HEK293T (cell line): Measurements from ENCODE around the gene BMP6.

Experiments
- ARNT ChIP-seq: fragments of 450-650 bp; IDR thresholded peaks from 2 replicates; pipeline ENCODE4 v1.6.1; 2017; ENCODE audit warnings: mild to moderate bottlenecking
- BHLHE40 ChIP-seq: fragments of 450-650 bp; IDR thresholded peaks from 2 replicates; pipeline ENCODE4 v1.6.1; 2016; ENCODE audit warnings: mild to moderate bottlenecking, moderate library complexity, borderline replicate concordance
- FOXA1 ChIP-seq: fragments of 450-650 bp; IDR thresholded peaks from 2 replicates; pipeline ENCODE4 v1.6.1; 2016; ENCODE audit warnings: mild to moderate bottlenecking
- FOXK2 ChIP-seq: fragments of 450-650 bp; IDR thresholded peaks from 2 replicates; pipeline ENCODE4 v1.6.1; 2016; ENCODE audit warnings: mild to moderate bottlenecking
- FOXM1 ChIP-seq: fragments of 450-650 bp; IDR thresholded peaks from 2 replicates; pipeline ENCODE4 v1.6.1; 2017; ENCODE audit warnings: mild to moderate bottlenecking, borderline replicate concordance
- HDGF ChIP-seq: fragments of 450-650 bp; IDR thresholded peaks from 2 replicates; pipeline ENCODE4 v1.6.1; 2017; ENCODE audit warnings: antibody characterized with exemption, borderline replicate concordance
- L3MBTL2 ChIP-seq: fragments of 450-650 bp; conservative IDR thresholded peaks from 2 replicates; pipeline ENCODE4 v1.6.1; 2016; ENCODE audit warnings: mild to moderate bottlenecking
- LEF1 ChIP-seq: fragments of 450-650 bp; IDR thresholded peaks from 2 replicates; pipeline ENCODE4 v1.6.1; 2017; ENCODE audit warnings: mild to moderate bottlenecking, borderline replicate concordance
- NFRKB ChIP-seq: fragments of 450-650 bp; IDR thresholded peaks from 2 replicates; pipeline ENCODE4 v1.6.1; 2016; ENCODE audit warnings: mild to moderate bottlenecking, moderate library complexity
- PKNOX1 ChIP-seq: fragments of 450-650 bp; IDR thresholded peaks from 2 replicates; pipeline ENCODE4 v1.6.1; 2016
- SP1 ChIP-seq: fragments of 450-650 bp; IDR thresholded peaks from 2 replicates; pipeline ENCODE4 v1.6.1; 2017
- SUZ12 ChIP-seq: fragments of 450-650 bp; IDR thresholded peaks from 2 replicates; pipeline ENCODE4 v1.6.1; 2016; ENCODE audit warnings: mild to moderate bottlenecking
- TARDBP ChIP-seq: fragments of 450-650 bp; IDR thresholded peaks from 2 replicates; pipeline ENCODE4 v1.6.1; 2016
- ZNF384 ChIP-seq: fragments of 450-650 bp; IDR thresholded peaks from 2 replicates; pipeline ENCODE4 v1.6.1; 2016

DNA sequence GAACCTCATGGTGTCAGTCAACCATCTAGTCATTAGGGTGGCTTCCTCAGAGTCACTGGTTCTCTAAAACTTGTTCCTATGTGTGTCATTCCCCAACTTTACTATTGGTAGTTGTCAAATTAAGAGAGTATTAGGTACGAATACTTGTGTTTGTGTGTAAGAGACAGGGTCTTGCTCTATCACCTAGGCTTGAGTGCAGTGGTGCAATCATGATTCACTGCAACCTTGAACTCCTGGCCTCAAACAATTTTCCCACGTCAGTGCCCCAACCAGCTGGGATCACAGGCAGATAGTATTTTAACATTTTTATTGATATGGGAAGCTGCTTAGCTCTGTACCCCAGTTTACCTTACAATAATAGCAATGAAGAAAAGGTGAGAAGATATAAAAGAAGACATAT lies 50.6 kb downstream of the BMP6 start:
- TF ChIP-seq SP1 (no peak), FOXM1 (no peak), FOXK2 (no peak), NFRKB (no peak), SUZ12 (no peak), FOXA1 (no peak), TARDBP (no peak), ARNT (no peak), BHLHE40 (no peak), PKNOX1 (no peak), ZNF384 (no peak), LEF1 (no peak), HDGF (no peak), L3MBTL2 (no peak)
